GM20000 (cell line): ENCODE measurements around the gene GDAP1L1.

Source experiments
- DNase-seq: peaks from one replicate; pipeline ENCODE4 v3.0.0; 2012; ENCODE audit warnings: low spot score
- TF ChIP-seq, protein P1 (sequence below): IDR thresholded peaks from 2 replicates; pipeline ENCODE4 v1.5.1; 2012; ENCODE audit warnings: mild to moderate bottlenecking, control low read depth; ENCODE audit errors: extremely low read depth, missing control alignments

GDAP1L1 gene

GRCh38 chr20:44247131-44247571, at the start of gene GDAP1L1:
Gene GDAP1L1 (plus strand): TSS chr20:44247308. CDS start chr20:44247335, 27 bp downstream.
- no peak for DNase-seq
- TF ChIP-seq, protein P1, sequence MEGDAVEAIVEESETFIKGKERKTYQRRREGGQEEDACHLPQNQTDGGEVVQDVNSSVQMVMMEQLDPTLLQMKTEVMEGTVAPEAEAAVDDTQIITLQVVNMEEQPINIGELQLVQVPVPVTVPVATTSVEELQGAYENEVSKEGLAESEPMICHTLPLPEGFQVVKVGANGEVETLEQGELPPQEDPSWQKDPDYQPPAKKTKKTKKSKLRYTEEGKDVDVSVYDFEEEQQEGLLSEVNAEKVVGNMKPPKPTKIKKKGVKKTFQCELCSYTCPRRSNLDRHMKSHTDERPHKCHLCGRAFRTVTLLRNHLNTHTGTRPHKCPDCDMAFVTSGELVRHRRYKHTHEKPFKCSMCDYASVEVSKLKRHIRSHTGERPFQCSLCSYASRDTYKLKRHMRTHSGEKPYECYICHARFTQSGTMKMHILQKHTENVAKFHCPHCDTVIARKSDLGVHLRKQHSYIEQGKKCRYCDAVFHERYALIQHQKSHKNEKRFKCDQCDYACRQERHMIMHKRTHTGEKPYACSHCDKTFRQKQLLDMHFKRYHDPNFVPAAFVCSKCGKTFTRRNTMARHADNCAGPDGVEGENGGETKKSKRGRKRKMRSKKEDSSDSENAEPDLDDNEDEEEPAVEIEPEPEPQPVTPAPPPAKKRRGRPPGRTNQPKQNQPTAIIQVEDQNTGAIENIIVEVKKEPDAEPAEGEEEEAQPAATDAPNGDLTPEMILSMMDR, result no peak

GRCh38 chr20:44198872-44199271, 48.2 kb upstream of the GDAP1L1 start:
- TF ChIP-seq, protein P1, result no peak
- no peak for DNase-seq

DNA sequence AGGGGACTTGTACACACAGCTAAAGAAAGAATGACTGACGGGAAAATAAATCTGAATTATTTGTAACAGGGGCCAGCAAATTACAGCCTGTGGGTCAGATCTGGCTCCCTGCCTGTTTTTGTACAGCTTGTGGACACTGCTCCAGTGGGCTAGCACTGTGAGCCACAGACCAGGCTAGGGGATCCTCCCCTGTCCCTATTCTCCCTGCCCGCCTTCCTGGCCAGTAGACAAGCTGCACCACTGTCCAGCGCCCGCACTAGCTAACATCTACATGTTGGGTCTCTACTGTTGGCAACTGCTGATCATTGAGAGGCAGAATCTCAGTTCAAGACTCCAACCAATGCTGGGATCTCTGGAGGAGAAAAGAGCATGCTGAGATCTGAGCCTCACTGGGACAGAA, 47.2 kb upstream of the GDAP1L1 start:
- TF ChIP-seq, protein P1, result no peak
- no peak for DNase-seq

DNA sequence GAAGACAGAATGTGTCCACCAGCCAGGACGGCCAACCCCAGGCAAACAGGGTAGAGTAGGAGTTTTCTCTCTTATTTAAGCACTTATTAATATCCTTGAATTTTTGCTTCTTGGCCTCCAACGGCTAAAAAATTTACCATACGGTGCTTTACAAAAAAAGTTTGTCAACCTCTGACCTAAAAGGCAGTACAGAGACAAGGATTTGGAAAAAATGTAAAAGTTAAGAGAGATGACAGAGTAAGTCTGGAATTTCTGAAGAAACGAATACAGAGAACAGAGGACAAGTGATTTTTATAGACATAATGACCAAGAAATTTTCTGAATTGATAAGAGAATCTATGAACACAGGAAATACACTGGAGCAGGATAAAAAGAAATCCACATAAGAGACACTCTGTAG, 46.7 kb upstream of the GDAP1L1 start:
- no peak for DNase-seq
- TF ChIP-seq, protein P1, result no peak

DNA sequence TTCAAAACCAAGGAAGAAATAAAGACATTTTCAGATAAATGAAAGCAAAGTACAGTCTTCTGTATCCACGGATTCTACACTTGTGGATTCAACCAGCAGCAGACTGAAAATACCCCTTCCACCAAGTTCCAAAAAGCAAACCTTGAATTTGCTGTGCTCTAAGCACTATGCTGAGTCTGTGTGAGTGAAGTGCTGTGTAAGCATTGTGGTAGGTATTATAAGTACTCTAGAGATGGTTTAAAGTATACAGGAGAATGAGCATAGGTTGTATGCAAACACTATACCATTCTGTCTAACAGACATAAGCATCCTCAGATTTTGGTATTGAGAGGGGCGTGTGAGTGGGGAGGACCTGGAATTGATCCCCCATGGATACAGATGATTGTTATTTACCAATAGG, 46.1 kb upstream of the GDAP1L1 start:
- TF ChIP-seq, protein P1, result no peak
- DNase-seq, result no peak

DNA sequence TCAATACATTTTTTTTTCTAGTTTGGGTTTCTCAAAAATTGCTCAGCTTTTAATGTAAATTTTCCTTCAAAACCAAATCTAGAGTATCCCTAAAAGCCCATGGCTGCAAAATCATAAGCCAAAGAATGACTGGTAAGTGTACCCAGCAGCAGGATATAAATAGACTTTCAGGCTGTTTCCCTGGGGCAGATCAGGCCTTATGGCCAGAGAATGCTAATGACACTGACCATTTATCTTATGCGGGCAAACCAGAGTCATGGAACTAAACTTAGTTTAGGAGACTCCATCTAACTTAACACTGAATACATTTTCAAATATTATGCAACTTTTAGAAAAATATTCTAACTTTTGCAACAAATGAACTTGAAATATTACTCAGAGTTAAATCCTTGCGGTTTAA, 43.9 kb upstream of the GDAP1L1 start:
- TF ChIP-seq, protein P1, result no peak
- DNase-seq, result no peak

DNA sequence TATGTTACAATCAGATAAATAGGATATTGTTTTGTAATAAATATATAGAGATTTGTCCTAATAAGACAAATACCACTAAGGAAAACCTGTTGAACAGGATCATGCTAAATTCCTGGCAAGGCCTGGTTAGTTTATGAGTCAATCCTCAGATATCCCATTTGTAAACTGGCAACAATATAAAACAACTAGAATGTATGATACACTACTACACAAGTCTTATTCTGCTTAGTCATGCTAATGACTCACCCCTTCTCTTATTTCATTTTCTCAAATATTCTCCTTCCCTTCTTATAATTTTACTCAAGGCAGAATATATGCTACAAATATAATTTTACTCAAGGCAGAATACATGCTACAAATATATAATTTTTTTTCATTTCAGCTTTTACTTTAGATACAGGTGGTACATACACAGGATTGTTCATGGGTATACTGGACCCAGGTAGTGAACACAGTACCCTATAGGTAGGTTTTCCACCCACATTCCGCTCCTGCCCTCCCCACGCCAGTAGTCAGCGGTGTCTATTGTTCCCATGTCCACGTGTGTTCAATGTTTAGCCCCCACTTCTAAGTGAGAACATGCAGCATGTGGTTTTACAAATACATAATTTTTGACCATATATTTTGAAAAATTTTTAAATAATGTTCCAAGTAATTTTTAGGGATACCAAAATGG, 42.8 kb upstream of the GDAP1L1 start:
- TF ChIP-seq, protein P1, result no peak
- no peak for DNase-seq
